ENCODE data around the gene TUBA3D. TPM values are rescaled to one million over a fixed set of nuclear protein-coding genes. Genes with fewer than 3 reads are reported as not detected.
"Not testable (repeated sequence)": the region's sequence is repeated elsewhere in the genome, so short reads cannot be mapped to it uniquely, and the experiment has no call there.

Gene TUBA3D
- total RNA-seq, 4 donors from 2014 or later, result not detected

- intact Hi-C loops (cut with DNase I; ENCODE audit: low total_unique reads), result no loop called here
- no peak for TF ChIP-seq EP300 (IDR thresholded peaks at IDR 0.05; ENCODE audit: low read depth)
- TF ChIP-seq CTCF (IDR thresholded peaks at IDR 0.05), result no peak
- no peak for TF ChIP-seq POLR2AphosphoS5 (IDR thresholded peaks at IDR 0.05)
- no peak for TF ChIP-seq POLR2A (IDR thresholded peaks at IDR 0.05)
- in situ Hi-C loops (cut with MboI; ENCODE audit: low pct_ligation_motif_present in 1 of 4, low pct_unique_long_range_greater_than_20kb in 1 of 4, low sequenced_read_pairs in 3 of 4), result no loop called here
- H3K4me3 ChIP-seq, result no peak overlapping the region
- H3K36me3 ChIP-seq, result peaks cover 0 to 7% (median 3%) of the 10 kb centered on the region in 4 donors
- no peaks in the 10 kb centered on the region for H3K27me3 ChIP-seq
- 97 to 100% methylated on average over 2 to 13 of the region's 17 CpGs for WGBS, 2 donors (ENCODE audit: low coverage in 1 of 2)
- no peak for DNase-seq
- H3K9me3 ChIP-seq, result no peaks in the 10 kb centered on the region
- H3K27ac ChIP-seq, result no peak overlapping the region
- H3K4me1 ChIP-seq, result no peaks in the 10 kb centered on the region
Measured at GRCh38 chr2:131517106-131517831, 41.4 kb downstream of the TUBA3D start.

DNA sequence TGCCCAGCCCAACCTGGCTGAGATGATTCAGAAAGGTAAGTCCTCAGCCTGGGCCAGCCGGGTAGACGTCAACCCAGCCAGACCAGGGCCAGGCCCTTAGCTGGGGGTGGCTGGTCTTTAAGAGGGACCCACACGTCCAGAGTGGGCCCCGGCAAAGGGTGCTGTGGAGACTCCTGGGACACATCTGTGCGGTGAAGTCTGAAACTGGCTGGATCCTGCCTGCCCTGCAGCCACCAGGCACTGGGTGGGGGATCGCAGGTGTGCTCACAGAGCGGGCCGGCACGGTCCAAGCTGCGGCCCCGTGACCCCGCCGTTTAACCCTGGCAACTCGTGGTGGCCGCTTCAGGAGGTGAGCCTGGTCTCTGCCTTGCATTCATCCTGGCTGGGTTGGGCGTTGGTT, 41.9 kb downstream of the TUBA3D start:
- DNase-seq; H3K4me3 ChIP-seq; in situ Hi-C loops (cut with MboI; ENCODE audit: low pct_ligation_motif_present in 1 of 4, low pct_unique_long_range_greater_than_20kb in 1 of 4, low sequenced_read_pairs in 3 of 4); H3K27ac ChIP-seq; H3K36me3 ChIP-seq; intact Hi-C loops (cut with DNase I; ENCODE audit: low total_unique reads); H3K27me3 ChIP-seq; H3K9me3 ChIP-seq; H3K4me1 ChIP-seq: not testable (repeated sequence)
- 90% methylated on average over 14 of the region's 16 CpGs; no CpG with 5 or more reads in 1 of the 2 donors for WGBS, 2 donors (ENCODE audit: low coverage in 1 of 2)

- H3K4me1 ChIP-seq; in situ Hi-C loops (cut with MboI; ENCODE audit: low pct_ligation_motif_present in 1 of 4, low pct_unique_long_range_greater_than_20kb in 1 of 4, low sequenced_read_pairs in 3 of 4); H3K9me3 ChIP-seq; H3K27me3 ChIP-seq; H3K4me3 ChIP-seq; H3K27ac ChIP-seq; intact Hi-C loops (cut with DNase I; ENCODE audit: low total_unique reads); H3K36me3 ChIP-seq; DNase-seq: not testable (repeated sequence)
- WGBS, 2 donors (ENCODE audit: low coverage in 1 of 2), result 91% methylated on average over 6 of the region's 11 CpGs; no CpG with 5 or more reads in 1 of the 2 donors
Measured at GRCh38 chr2:131518531-131518930, 42.6 kb downstream of the TUBA3D start.

DNA sequence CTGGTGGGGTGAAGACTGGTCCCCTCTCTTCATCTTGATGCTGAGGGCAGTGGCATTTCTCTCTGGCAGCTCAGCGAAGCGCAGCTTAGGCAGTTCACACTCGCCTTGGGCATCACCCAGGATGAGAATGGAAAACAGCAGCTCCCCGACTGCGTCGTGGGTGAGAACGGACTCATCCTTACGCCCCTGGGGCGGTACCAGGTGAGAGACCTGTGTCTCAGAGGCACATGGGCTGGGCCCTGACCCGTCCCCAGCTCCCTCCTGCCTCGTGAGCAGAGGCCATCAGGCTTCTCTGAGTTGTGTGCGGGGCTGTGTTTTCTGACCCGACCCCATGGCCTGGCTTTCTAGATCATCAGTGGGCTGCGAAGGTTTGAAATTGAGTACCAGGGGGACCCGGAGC, 43.5 kb downstream of the TUBA3D start:
- H3K27me3 ChIP-seq, result no peaks in the 10 kb centered on the region
- TF ChIP-seq POLR2A (IDR thresholded peaks at IDR 0.05) (no peak), CTCF (IDR thresholded peaks at IDR 0.05) (no peak), EP300 (IDR thresholded peaks at IDR 0.05; ENCODE audit: low read depth) (no peak), POLR2AphosphoS5 (IDR thresholded peaks at IDR 0.05) (no peak)
- no peaks in the 10 kb centered on the region for H3K9me3 ChIP-seq
- in situ Hi-C loops (cut with MboI; ENCODE audit: low pct_ligation_motif_present in 1 of 4, low pct_unique_long_range_greater_than_20kb in 1 of 4, low sequenced_read_pairs in 3 of 4) (no loop called here), intact Hi-C loops (cut with DNase I; ENCODE audit: low total_unique reads) (no loop called here)
- no peak for DNase-seq
- no peak overlapping the region for H3K27ac ChIP-seq
- H3K36me3 ChIP-seq, result peaks cover 0 to 7% (median 3%) of the 10 kb centered on the region in 4 donors
- WGBS, 2 donors (ENCODE audit: low coverage in 1 of 2), result 96% methylated on average over 15 of the region's 15 CpGs; no CpG with 5 or more reads in 1 of the 2 donors
- no peak overlapping the region for H3K4me3 ChIP-seq
- no peaks in the 10 kb centered on the region for H3K4me1 ChIP-seq

DNA sequence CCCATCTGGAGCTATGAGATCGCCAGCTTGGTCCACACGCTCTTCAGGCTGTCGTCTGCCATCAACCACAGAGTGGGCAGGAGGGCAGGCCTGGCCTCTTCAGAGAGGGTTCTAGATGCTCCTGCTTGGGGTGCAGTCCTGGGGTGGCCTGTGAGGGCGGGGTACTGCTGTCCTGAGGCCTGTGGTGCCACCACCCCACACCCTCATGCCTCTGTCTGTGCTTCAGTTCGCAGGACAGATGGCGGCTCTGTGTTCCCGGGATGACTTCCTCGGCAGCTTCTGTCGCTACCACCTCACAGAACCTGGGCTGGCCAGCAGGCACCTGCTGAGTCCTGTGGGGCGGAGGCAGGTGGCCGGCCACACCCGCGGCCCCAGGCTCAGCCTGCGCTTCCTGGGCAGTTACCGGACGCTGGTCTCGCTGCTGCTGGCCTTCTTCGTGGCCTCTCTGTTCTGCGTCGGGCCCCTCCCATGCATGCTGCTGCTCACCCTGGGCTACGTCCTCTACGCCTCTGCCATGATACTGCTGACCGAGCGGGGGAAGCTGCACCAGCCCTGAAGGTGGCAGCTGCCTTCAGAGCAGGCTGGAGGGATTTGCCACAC, 44.1 kb downstream of the TUBA3D start:
- H3K27me3 ChIP-seq; in situ Hi-C loops (cut with MboI; ENCODE audit: low pct_ligation_motif_present in 1 of 4, low pct_unique_long_range_greater_than_20kb in 1 of 4, low sequenced_read_pairs in 3 of 4); H3K4me3 ChIP-seq; H3K4me1 ChIP-seq; H3K27ac ChIP-seq; DNase-seq; H3K9me3 ChIP-seq; H3K36me3 ChIP-seq: not testable (repeated sequence)
- intact Hi-C loops (cut with DNase I; ENCODE audit: low total_unique reads), result loop anchor here (10.0 kb wide), 1 partner anchor 105 kb away; no protein-coding TSS in a partner anchor
- WGBS, 2 donors (ENCODE audit: low coverage in 1 of 2), result 94% methylated on average over 23 of the region's 24 CpGs; no CpG with 5 or more reads in 1 of the 2 donors
